ENCODE data around the gene RHOT1.
"Not testable (repeated sequence)": the region's sequence is repeated elsewhere in the genome, so short reads cannot be mapped to it uniquely, and the experiment has no call there.

The RHOT1 gene

DNA sequence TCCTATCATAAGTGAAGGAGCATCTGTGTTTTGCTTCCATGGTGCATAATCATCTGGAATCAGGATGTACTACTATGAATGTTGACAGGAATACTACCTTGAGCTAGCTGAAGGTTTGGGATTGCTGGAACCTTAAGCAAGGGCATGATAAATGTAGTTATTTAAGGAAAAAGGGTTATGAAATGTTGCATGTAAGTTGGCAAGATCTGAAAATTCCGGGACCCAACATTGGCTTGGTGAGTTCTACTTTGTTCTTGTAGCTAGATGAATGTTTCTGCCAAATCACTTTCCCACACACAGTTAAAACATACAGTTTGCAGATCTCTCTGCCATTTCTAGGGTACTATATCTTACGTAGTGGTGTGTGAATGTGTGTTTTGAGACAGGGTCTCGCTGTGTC is 13.6 kb downstream of the RHOT1 start:
- DNase-seq (ENCODE audit: low read depth, low spot score), result no peak
- no peak overlapping the region for H3K4me3 ChIP-seq (ENCODE audit: low read length)

DNA sequence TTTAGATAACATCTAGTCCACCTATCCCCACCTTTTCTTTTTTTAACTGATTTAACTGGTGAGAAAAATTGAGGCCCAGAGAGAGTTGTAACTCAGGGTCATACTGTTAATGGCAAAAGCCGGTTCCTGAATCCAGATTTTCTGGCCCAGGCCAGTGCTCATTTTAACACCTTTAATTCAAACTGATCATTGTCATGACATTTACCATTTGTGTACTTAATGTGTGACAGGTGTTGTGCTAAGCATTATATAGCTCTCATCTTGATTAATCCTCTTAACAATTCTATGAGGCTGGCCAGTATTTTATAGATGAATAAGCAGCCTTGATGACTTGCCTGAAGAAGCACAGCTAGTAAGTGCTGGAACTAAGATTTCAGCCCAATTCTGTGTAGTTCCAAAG is 14.4 kb downstream of the RHOT1 start:
- H3K4me3 ChIP-seq (ENCODE audit: low read length), result no peak overlapping the region
- no peak for DNase-seq (ENCODE audit: low read depth, low spot score)

DNA sequence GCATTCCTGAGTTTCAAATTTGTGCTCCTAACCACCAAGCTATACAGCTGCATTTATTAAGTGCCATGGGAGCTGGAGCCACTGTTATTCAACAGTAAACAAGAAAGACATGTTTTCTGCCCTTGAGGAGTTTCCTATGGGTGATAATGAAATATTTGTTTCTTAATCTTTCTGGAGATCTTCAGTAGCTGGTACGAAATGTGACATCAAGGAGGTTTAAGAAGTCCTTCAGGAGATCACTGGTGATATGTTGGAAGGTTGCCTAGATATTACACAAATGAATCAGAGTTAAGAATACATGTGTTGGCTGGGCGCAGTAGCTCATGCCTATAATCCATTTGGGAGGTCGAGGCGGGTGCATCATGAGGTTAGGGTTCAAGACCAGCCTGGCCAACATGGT is 14.9 kb downstream of the RHOT1 start:
- H3K4me3 ChIP-seq (ENCODE audit: low read length), result no peak overlapping the region
- DNase-seq (ENCODE audit: low read depth, low spot score), result no peak

DNA sequence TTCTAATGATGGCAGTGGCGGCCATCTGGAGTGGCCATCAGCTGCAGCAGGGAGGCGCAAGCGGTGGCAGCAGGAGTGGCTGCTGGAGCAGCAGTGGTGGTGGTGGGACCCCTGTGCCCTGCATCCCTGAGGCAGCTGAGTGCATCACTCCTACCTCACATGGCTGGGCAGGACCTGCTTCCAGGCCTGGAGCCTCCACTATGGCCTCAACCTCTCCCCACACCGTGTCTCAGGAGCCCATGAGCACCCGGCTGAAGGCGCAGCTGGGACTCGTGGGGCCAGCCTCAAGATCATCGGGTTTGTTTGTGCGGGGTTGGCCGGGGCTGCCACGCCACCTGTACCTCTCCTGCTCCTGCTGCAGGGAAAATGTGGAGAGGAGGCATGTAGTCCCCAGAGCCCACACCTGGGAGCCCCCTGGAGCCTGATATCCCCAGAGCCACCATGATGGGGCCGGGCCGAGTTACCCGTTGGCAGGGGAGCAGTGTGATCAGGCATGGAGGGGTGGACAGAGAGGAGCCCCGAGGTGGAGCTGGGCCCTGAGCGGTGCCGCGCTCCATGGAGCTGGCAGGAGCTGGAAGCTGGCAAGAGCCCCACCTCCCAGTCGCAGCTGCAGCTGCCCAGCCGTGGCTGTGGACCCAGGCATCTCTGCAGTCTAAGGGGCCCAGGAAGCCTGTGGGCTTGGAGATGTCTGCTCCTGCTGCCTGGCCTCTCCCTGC is 16.7 kb downstream of the RHOT1 start:
- no peak for DNase-seq (ENCODE audit: low read depth, low spot score)
- H3K4me3 ChIP-seq (ENCODE audit: low read length), result no peak overlapping the region

DNA sequence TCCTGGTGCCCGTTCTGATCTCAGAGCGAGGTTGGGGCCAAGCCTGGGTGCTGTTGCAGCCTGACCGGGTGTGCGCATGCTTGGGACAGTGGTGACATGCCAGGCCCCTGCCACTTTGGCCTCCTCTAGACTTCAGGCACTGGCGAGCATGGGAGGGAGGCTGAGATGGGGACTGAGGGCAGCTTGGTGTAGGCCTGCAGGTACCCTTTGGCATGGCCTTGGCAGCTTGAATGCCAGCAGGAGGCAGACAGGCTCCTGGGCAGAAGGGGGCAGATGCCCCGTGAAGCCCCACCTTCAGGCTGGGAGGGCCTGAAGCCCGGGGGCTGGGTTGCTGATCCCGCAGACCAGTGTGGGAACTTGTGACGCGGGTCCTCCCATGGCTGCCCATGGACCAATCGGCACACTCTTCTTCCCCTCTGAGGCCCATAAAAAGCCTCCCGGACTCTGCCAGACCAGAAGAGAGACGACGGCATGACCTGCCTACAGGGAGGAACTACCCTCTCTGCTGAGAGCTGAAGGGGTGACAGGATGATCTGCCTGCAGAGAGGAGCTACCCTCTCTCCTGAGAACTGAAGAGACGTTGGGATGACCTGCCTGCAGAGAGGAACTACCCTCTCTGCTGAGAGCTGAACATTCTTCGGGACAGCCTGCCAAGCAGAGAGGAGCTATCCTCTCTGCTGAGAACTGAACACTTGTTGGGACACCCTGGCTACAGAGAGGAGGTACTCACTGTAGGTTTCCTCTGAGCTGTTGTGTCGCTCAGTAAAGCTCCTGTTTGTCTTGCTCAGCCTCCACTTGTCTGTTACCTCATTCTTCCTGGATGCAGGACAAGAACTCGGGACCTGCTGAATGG is 17.5 kb downstream of the RHOT1 start:
- H3K4me3 ChIP-seq (ENCODE audit: low read length), result no peak overlapping the region
- DNase-seq (ENCODE audit: low read depth, low spot score), result no peak

DNA sequence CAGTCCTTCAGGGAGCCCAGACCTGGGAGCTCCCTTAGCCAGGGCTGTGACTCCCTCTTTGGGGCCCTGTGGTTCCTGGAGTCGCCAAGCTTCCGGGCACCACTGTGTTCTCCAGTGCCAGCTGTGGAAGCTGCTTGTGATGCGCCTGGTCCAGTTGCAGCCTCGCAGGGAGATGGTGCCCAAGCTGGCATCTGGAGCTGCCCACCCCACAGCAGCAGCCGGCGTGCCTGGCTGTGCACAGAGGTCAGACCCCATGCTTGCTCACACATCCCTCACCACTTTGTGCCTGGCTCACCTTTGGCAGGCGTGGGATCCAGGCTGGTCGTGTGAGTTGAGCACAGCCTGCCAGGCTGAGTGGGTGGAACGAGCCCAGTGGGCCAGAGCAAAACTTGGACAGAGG is 18.2 kb downstream of the RHOT1 start:
- no peak for DNase-seq (ENCODE audit: low read depth, low spot score)
- no peak overlapping the region for H3K4me3 ChIP-seq (ENCODE audit: low read length)

DNA sequence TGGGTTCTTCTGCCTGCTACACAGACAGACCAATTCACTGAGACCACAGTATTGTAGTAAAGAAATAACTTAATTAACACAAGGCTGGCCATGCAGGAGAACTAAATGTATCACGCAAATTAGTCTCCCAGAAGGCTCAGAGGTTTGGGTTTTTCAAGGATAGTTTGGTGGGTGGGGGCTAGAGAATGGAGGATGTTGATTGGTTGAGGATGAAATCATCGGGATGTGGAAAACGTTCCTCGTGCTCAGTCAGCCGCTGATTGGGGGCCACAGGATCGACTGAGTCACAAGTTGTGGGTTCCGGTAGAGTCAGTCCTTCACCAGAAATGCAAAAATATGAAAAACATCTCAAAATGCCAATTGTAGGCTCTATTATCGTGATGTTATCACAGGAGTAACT is 18.7 kb downstream of the RHOT1 start:
- H3K4me3 ChIP-seq (ENCODE audit: low read length), result no peak overlapping the region
- no peak for DNase-seq (ENCODE audit: low read depth, low spot score)

DNA sequence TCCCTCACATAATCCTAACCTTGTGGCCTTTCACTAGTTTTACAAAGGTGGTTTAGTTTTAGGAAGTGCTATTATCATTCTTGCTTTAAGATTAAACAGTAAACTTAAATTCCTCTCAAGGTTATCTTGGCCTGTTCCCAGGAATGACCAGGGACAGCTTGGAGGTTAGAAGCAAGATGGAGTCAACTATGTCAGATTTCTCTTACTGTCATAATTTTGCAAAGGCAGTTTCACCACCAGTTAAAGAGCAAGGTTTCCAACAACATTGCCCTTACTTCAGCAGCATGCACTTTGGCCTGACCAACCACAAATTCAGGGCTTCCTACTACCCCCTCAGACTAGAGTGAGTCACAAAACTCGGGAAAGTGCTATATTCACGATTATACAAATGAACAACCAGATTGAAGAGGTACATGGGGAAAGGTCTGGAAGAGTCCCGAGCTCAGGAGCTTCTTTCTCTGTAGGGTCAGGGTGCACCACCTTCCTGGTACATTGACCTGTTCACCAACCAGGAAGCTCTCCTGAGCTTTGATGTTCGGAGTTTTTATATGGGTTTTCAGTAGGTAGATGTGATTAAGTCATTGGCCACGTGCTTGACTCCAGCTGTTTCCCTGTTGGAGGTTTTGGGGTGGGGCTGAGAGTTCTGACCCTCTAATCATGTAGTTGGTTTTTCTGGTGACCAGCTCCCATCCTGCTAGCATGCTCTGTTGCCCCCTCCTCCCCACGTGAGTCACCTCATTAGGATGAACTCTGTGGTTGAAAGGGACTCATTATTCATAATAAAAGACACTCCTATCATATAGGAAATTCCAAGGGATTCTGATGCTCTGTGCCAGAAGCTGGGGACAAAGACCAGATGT is 19.4 kb downstream of the RHOT1 start:
- no peak overlapping the region for H3K4me3 ChIP-seq (ENCODE audit: low read length)
- no peak for DNase-seq (ENCODE audit: low read depth, low spot score)

DNA sequence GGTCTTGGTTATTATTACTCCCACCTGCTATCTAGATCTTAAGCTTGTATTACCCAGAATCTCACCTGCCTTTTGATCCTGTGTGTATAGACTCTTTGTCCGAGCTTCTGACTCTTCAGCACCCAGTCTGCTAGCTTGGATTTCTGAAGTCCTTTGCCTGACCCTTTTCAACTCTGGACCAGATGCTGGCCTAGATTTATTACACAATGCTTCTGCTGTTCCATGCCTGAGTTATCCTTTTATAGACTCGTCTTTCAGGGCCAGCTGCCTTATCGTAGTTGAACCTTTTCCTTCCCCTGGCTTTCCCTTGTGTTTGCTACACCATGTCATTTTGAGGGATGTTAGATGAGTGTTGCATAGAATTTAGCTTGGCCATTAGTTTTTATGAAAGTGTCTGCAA is 32.6 kb downstream of the RHOT1 start:
- H3K4me3 ChIP-seq (ENCODE audit: low read length), result no peak overlapping the region
- no peak for DNase-seq (ENCODE audit: low read depth, low spot score)

DNA sequence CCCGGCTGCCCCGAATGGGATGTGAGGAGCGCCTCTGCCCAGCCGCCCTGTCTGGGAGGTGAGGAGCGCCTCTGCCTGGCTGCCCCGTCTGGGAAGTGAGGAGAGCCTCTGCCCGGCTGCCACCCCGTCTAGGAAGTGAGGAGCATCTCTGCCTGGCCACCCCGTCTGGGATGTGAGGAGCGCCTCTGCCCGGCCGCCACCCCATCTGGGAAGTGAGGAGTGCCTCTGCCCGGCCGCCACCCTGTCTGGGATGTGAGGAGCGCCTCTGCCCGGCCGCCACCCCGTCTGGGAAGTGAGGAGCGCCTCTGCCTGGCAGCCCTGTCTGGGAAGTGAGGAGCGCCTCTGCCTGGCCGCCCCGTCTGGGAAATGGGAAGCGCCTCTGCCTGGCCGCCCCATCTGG is 36.4 kb downstream of the RHOT1 start:
- H3K4me3 ChIP-seq (ENCODE audit: low read length); DNase-seq (ENCODE audit: low read depth, low spot score): not testable (repeated sequence)

DNA sequence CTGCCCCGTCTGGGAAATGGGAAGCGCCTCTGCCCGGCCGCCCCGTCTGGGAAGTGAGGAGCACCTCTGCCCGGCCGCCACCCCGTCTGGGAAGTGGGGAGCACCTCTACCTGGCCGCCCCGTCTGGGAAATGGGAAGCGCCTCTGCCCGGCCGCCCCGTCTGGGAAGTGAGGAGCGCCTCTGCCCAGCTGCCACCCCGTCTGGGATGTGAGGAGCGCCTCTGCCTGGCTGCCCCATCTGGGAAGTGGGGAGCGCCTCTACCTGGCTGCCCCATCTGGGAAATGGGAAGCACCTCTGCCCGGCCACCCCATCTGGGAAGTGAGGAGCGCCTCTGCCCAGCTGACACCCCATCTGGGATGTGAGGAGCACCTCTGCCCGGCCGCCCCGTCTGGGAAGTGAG is 36.8 kb downstream of the RHOT1 start:
- not testable (repeated sequence) for H3K4me3 ChIP-seq (ENCODE audit: low read length); DNase-seq (ENCODE audit: low read depth, low spot score)

DNA sequence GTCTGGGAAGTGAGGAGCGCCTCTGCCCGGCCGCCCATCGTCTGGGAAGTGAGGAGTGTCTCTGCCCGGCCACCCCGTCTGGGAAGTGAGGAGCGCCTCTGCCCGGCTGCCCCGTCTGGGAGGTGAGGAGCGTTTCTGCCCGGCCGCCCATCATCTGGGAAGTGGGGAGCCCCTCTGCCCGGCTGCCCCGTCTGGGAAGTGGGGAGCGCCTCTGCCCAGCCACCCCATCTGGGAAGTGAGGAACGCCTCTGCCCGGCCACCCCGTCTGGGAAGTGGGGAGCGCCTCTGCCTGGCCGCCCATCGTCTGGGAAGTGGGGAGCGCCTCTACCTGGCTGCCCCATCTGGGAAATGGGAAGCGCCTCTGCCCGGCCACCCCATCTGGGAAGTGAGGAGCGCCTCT is 37.2 kb downstream of the RHOT1 start:
- H3K4me3 ChIP-seq (ENCODE audit: low read length); DNase-seq (ENCODE audit: low read depth, low spot score): not testable (repeated sequence)

DNA sequence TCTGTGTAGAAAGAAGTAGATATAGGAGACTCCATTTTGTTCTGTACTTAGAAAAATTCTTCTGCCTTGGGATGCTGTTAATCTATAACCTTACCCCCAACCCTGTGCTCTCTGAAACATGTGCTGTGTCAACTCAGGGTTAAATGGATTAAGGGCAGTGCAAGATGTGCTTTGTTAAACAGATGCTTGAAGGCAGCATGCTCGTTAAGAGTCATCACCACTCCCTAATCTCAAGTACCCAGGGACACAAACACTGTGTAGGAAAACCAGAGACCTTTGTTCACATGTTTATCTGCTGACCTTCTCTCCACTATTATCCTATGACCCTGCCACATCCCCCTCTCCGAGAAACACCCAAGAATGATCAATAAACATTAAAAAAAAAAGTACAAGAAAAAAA is 38.0 kb downstream of the RHOT1 start:
- not testable (repeated sequence) for H3K4me3 ChIP-seq (ENCODE audit: low read length); DNase-seq (ENCODE audit: low read depth, low spot score)

DNA sequence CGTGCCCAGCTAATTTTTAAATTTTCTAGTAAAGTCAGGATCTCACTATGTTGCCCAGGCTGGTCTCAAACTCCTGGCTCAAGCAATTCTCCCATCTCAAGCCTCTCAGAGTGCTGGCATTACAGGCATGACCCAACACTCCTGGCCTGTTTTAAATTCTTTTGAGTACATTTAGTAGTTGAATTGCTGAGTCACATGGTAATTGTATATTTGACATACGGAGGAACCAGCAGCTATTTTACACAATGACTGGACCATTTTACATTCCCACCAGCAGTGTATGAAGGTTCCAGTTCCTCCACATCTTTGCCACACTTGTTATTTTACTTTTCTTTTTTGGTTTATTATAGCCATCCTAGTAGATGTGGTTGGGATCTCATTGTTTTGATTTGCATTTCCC is 43.6 kb downstream of the RHOT1 start:
- DNase-seq (ENCODE audit: low read depth, low spot score), result no peak

DNA sequence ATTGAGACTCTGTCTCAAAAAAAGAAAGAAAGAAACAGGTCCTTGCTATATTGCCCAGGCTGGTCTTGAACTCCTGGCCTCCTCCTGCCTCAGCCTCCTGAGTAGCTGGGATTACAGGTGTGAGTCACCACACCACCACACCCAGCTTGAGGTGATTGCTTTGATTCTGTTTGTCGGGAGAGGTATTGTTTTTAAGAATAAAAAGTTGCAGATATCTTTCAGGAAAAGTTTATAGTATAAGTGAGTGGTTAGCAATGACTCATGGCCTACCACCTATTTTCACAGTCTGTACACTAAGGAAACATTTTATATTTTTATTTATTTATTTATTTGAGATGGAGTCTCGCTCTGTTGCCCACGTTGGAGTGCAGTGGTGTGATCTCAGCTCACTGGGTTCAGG is 45.0 kb downstream of the RHOT1 start:
- no peak for DNase-seq (ENCODE audit: low read depth, low spot score)
- H3K4me3 ChIP-seq (ENCODE audit: low read length), result no peak overlapping the region

More for the DNA sequence above, 43.6 kb downstream of the RHOT1 start:
- H3K4me3 ChIP-seq (ENCODE audit: low read length), result no peak overlapping the region

DNA sequence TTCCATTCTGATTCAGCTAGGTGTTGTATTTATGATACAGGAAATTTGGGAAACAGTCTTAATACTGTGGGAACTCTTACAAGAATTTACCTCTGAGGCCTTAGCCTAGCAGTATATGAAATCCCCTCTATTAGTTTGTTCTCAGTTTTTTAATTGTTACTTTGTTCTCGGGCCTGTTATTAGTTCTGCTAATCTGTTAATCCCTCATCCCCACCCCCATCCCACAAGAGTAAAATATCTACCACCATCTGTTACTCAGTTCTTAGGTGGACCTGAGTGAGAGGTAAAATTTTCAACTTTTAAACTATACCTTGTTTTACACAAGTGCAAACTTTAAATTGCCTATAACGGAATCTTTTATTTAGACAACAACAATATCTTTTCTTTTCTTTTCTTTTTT is 47.0 kb downstream of the RHOT1 start:
- DNase-seq (ENCODE audit: low read depth, low spot score), result no peak
- H3K4me3 ChIP-seq (ENCODE audit: low read length), result no peak overlapping the region

DNA sequence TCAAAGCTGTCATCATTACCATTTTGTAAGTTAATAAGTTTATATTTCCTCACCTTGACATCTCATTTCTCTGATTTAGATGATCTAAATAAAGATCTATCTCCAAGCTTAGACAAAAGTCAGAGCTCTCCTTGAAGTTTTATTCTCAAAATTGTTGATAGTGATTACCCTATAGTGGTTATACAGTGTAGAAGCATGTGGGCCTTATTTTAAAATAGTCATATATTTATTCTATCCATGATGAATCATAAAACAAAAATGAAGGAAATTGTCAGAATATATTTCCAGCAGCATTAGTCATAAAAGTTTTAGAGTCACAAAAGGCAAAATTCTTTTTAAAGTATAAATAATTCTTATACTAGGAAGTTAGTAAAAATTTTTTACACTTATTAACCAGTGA is 49.0 kb downstream of the RHOT1 start:
- H3K4me3 ChIP-seq (ENCODE audit: low read length), result no peak overlapping the region
- DNase-seq (ENCODE audit: low read depth, low spot score), result no peak

DNA sequence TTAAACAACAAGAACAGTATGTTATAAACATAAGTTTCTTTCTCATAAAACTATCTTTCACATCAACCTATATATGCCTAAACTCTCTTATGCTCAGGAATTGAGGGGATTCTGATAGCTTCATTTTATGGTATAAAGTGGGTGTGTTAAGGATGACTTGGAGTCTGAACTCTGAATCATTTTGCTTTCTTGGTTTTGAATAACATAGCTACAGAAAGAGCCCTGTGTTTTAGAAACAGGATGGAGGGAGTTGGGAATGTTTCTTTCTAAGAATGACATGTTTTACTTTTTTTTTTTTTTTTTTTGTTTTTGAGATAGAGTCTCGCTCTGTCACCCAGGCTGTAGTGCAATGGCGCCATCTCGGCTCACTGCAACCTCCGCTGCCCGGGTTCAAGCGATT is 50.1 kb downstream of the RHOT1 start:
- DNase-seq (ENCODE audit: low read depth, low spot score), result no peak
- H3K4me3 ChIP-seq (ENCODE audit: low read length), result no peak overlapping the region

DNA sequence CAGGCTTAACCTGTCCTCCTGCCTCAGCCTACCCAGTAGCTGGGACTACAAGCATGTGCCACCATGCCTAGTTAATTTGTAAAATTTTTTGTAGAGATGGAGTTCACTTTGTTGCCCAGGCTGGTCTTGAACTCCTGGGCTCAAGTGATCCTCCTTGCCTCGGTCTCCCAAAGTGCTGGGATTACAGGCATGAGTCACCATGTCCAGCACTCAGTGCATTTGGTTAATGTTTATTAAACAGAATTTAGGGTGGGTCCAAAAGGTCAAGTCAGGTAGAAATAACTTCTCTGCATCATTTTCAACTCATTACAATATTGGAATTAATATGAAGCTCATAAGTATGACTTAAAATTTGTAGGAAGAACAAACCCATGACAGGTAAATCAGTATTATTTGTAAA is 55.7 kb downstream of the RHOT1 start:
- DNase-seq (ENCODE audit: low read depth, low spot score), result no peak

DNA sequence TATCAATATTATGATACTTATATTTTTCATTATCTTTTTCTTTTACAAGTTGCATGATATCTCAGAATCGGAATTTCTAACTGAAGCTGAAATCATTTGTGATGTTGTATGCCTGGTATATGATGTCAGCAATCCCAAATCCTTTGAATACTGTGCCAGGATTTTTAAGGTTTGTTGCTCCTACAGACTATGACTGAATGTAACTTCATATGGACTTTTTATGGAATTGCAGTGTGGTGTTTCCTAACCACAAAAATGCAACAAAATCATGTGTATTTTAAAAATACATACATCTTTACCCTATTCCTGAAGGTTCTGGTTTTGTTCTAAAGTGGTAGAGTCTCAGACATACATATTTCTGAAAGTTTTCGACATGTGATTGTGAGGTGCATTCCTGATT is 64.6 kb downstream of the RHOT1 start:
- no peak for DNase-seq (ENCODE audit: low read depth, low spot score)
- H3K4me3 ChIP-seq (ENCODE audit: low read length), result no peak overlapping the region

More for the DNA sequence above, 55.7 kb downstream of the RHOT1 start:
- H3K4me3 ChIP-seq (ENCODE audit: low read length), result no peak overlapping the region
